ENCODE measurements around the gene DTNBP1.

The DTNBP1 gene

DNA sequence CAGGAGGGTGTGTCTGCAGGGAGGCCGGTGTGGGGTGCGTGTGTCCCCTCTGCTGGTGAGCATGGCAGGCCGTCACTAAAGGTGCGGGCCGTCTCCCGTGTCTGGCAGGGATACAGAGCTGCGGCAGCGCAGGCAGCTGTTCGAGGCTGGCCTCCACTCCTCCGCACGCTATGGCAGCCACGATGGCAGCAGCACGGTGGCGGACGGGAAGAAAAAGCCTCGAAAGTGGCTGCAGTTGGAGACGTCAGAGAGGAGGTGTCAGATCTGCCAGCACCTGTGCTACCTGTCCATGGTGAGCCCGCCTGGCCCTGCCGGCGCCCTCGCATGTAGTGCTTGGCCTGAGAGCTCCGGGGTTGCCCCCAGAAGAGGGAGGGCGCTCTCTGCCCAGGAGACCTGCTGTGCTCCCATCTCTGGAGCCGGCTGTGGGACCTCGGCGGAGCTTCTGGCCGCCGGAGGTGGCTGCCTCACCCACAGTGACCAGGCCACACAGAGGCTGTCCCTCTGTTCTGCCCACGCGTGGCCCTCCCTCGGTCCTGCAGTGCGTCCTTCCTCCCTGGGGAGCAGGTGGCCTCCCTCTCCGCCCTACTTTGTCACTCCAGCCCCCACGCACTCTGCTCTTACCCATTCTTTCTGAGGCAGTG is 149.6 kb downstream of the DTNBP1 start:
- Histone ChIP-seq H4K20me1 (ENCODE audit: control insufficient read depth, insufficient read depth, low read depth, low read length) (no peaks in the 10 kb centered on the region), H3K4me1 (ENCODE audit: control insufficient read depth, low read length) (0 out of 2 replicates have a peak, but pooled peaks cover 3% of the 10 kb centered on the region), H3K4me2 (ENCODE audit: low read length) (no peak overlapping the region), H3F3A (ENCODE audit: control insufficient read depth, insufficient read depth) (no peaks in the 10 kb centered on the region), H3K79me2 (ENCODE audit: control insufficient read depth, low read length) (no peaks in the 10 kb centered on the region), H3K9me2 (replicated peaks; ENCODE audit: control insufficient read depth, low read length) (no peaks in the 10 kb centered on the region), H3K9me3 (ENCODE audit: control insufficient read depth, insufficient read depth, low read length) (no peaks in the 10 kb centered on the region), H3K27me3 (ENCODE audit: control insufficient read depth, low read length) (no peaks in the 10 kb centered on the region), H3K4me3 (ENCODE audit: low read length) (no peak overlapping the region), H3K27ac (ENCODE audit: low read depth, low read length) (no peak overlapping the region), H3K36me3 (ENCODE audit: control insufficient read depth, low read length) (no peaks in the 10 kb centered on the region)
- no peak for TF ChIP-seq EZH2phosphoT487 (IDR thresholded peaks at IDR 0.05; ENCODE audit: borderline replicate concordance, low read length)
- no peak for TF ChIP-seq CTCF (IDR thresholded peaks at IDR 0.05; ENCODE audit: low read depth, low read length, poor library complexity, severe bottlenecking)

DNA sequence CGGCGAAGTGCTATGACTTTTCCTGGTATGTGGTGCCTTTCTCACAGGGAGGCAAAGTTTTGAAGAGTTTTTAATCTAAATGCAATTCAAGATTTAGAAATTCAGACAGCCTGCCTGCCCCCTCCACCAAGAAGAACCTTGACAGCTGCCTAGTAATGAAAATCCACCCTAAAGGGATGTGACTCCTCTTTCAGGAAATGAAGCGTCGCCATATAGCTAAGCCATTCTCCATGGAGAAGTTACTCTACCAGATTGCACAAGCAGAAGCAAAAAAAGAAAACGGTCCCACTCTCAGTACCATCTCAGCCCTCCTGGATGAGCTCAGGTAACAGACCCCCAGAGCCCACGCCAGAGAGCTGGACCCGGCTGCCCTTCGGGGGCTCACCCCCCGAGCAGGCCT is 150.1 kb downstream of the DTNBP1 start:
- no peaks in the 10 kb centered on the region for H3F3A ChIP-seq (ENCODE audit: control insufficient read depth, insufficient read depth)
- 0 out of 2 replicates have a peak, but pooled peaks cover 3% of the 10 kb centered on the region for H3K4me1 ChIP-seq (ENCODE audit: control insufficient read depth, low read length)
- H3K9me2 ChIP-seq (replicated peaks; ENCODE audit: control insufficient read depth, low read length), result no peaks in the 10 kb centered on the region
- no peak overlapping the region for H3K4me3 ChIP-seq (ENCODE audit: low read length)
- no peaks in the 10 kb centered on the region for H3K27me3 ChIP-seq (ENCODE audit: control insufficient read depth, low read length)
- no peaks in the 10 kb centered on the region for H3K36me3 ChIP-seq (ENCODE audit: control insufficient read depth, low read length)
- H3K4me2 ChIP-seq (ENCODE audit: low read length), result no peak overlapping the region
- no peaks in the 10 kb centered on the region for H3K79me2 ChIP-seq (ENCODE audit: control insufficient read depth, low read length)
- no peak overlapping the region for H3K27ac ChIP-seq (ENCODE audit: low read depth, low read length)
- no peaks in the 10 kb centered on the region for H4K20me1 ChIP-seq (ENCODE audit: control insufficient read depth, insufficient read depth, low read depth, low read length)
- no peak for TF ChIP-seq CTCF (IDR thresholded peaks at IDR 0.05; ENCODE audit: low read depth, low read length, poor library complexity, severe bottlenecking)
- H3K9me3 ChIP-seq (ENCODE audit: control insufficient read depth, insufficient read depth, low read length), result no peaks in the 10 kb centered on the region

GRCh38 chr6:15512126-15512525 is 150.7 kb downstream of the DTNBP1 start:
- H3K4me2 ChIP-seq (ENCODE audit: low read length), result no peak overlapping the region
- H3K9me3 ChIP-seq (ENCODE audit: control insufficient read depth, insufficient read depth, low read length), result no peaks in the 10 kb centered on the region
- TF ChIP-seq CTCF (IDR thresholded peaks at IDR 0.05; ENCODE audit: low read depth, low read length, poor library complexity, severe bottlenecking), result peak; percentile 40
- TF ChIP-seq EZH2phosphoT487 (IDR thresholded peaks at IDR 0.05; ENCODE audit: borderline replicate concordance, low read length), result no peak
- H3K27me3 ChIP-seq (ENCODE audit: control insufficient read depth, low read length), result no peaks in the 10 kb centered on the region
- no peak overlapping the region for H3K27ac ChIP-seq (ENCODE audit: low read depth, low read length)
- no peak overlapping the region for H3K4me3 ChIP-seq (ENCODE audit: low read length)
- 0 out of 2 replicates have a peak, but pooled peaks cover 3% of the 10 kb centered on the region for H3K4me1 ChIP-seq (ENCODE audit: control insufficient read depth, low read length)
- no peaks in the 10 kb centered on the region for H3K9me2 ChIP-seq (replicated peaks; ENCODE audit: control insufficient read depth, low read length)
- no peaks in the 10 kb centered on the region for H3F3A ChIP-seq (ENCODE audit: control insufficient read depth, insufficient read depth)
- H3K79me2 ChIP-seq (ENCODE audit: control insufficient read depth, low read length), result no peaks in the 10 kb centered on the region
- no peaks in the 10 kb centered on the region for H3K36me3 ChIP-seq (ENCODE audit: control insufficient read depth, low read length)
- H4K20me1 ChIP-seq (ENCODE audit: control insufficient read depth, insufficient read depth, low read depth, low read length), result no peaks in the 10 kb centered on the region
